Endothelial cell of umbilical vein (primary cell): ENCODE measurements around the gene NDUFAF8. TPM values are rescaled to one million over a fixed set of nuclear protein-coding genes. Genes with fewer than 3 reads are reported as not detected.

ENCODE experiments used
- BruUV-seq: library from RNA; stranded (reverse); fragments of 400-500 nt; replicated peaks from 2 replicates; lab custom pipeline; 2021; lab: Mats Ljungman, UMichigan
- CTCF ChIA-PET: fragments of 300-600, 350-600 bp; sonication (Branson Sonifier 250); formaldehyde crosslinking; loops from one replicate; lab custom pipeline; 2021; ENCODE audit warnings: antibody characterized with exemption, inconsistent platforms; lab: Charles Lee
- POLR2A ChIA-PET: fragments of 300-600, 350-600 bp; sonication (Branson Sonifier 250); formaldehyde crosslinking; loops from one replicate; lab custom pipeline; 2021; ENCODE audit warnings: antibody characterized with exemption, inconsistent platforms; lab: Charles Lee
- DNase-seq: peaks from one replicate; pipeline ENCODE4 v3.0.0-alpha.2; 2011; ENCODE audit warnings: low read depth, low spot score
- FAIRE-seq: peaks from 2 replicates; lab custom pipeline; 2011; peaks lifted over from hg19 to GRCh38; lab: Jason Lieb, UNC
- H2AFZ ChIP-seq: 2 replicates; pipeline ENCODE4 v1.6.0; 2012; ENCODE audit warnings: low read depth, low read length, control low read depth, inconsistent platforms
- H3K27ac ChIP-seq: 2 replicates; pipeline ENCODE4 v1.5.1; 2011; ENCODE audit warnings: low read depth, mild to moderate bottlenecking, control low read depth, low read length, moderate library complexity; ENCODE audit not compliant: insufficient read depth
- H3K27me3 ChIP-seq, 2 experiments: 2 replicates each; pipeline versions ENCODE4 v1.6.0 to v1.6.1; 2011; ENCODE audit warnings: low read length in 2 of 2, mixed read lengths in 1 of 2; ENCODE audit not compliant: control insufficient read depth in 2 of 2, insufficient read depth in 2 of 2
- H3K36me3 ChIP-seq, 2 experiments: 2 replicates in 1 of 2; 3 replicates in 1 of 2; pipeline ENCODE4 v1.5.1; 2011; ENCODE audit warnings: low read length in 2 of 2, mild to moderate bottlenecking in 1 of 2, moderate library complexity in 1 of 2; ENCODE audit not compliant: control insufficient read depth in 2 of 2, insufficient read depth in 2 of 2; ENCODE audit errors: extremely low read depth in 1 of 2
- H3K4me1 ChIP-seq: 3 replicates; pipeline ENCODE4 v1.5.1; 2011; ENCODE audit warnings: mild to moderate bottlenecking, low read length; ENCODE audit not compliant: control insufficient read depth, insufficient read depth; ENCODE audit errors: extremely low read depth
- H3K4me2 ChIP-seq: 2 replicates; pipeline ENCODE4 v1.6.1; 2011; ENCODE audit warnings: low read length, control low read depth, mixed read lengths; ENCODE audit not compliant: insufficient read depth
- H3K4me3 ChIP-seq, 3 experiments: fragments of 200-600 bp in 1 of 3; sonication (generic), shearing (Covaris generic) in 1 of 3; replicated peaks in 1 of 3; 2 replicates each; pipeline ENCODE4 v1.5.1; 2011 to 2016; ENCODE audit warnings: control low read depth in 3 of 3, low read length in 3 of 3, mild to moderate bottlenecking in 2 of 3, inconsistent platforms in 1 of 3, low read depth in 1 of 3, moderate library complexity in 1 of 3; ENCODE audit not compliant: insufficient read depth in 1 of 3
- H3K79me2 ChIP-seq: 2 replicates; pipeline ENCODE4 v1.6.0; 2012; ENCODE audit warnings: low read length, inconsistent platforms; ENCODE audit not compliant: control insufficient read depth, insufficient read depth
- H3K9ac ChIP-seq: replicated peaks from 2 replicates; pipeline ENCODE3; 2011; ENCODE audit warnings: low read length, control low read depth; ENCODE audit not compliant: insufficient read depth; ENCODE audit errors: extremely low read depth
- H3K9me1 ChIP-seq: replicated peaks from 3 replicates; pipeline ENCODE4 v1.6.0; 2011; ENCODE audit warnings: mild to moderate bottlenecking, low read length; ENCODE audit not compliant: control insufficient read depth, insufficient read depth; ENCODE audit errors: extremely low read depth
- H3K9me3 ChIP-seq: replicated peaks from 2 replicates; pipeline ENCODE4 v1.5.1; 2012; ENCODE audit warnings: low read length, inconsistent platforms; ENCODE audit not compliant: control insufficient read depth, insufficient read depth
- H4K20me1 ChIP-seq: replicated peaks from 2 replicates; pipeline ENCODE3; 2011; ENCODE audit warnings: mild to moderate bottlenecking, low read length; ENCODE audit not compliant: control insufficient read depth, insufficient read depth; ENCODE audit errors: extremely low read depth
- CTCF ChIP-seq, 2 donors: IDR thresholded peaks; 1 replicate in 1 of 2; 2 replicates in 1 of 2; pipeline ENCODE4 v1.5.1; 2011; ENCODE audit warnings: low read length in 2 of 2, mild to moderate bottlenecking in 2 of 2, moderate library complexity in 2 of 2, control low read depth in 1 of 2, inconsistent platforms in 1 of 2, low read depth in 1 of 2; ENCODE audit not compliant: insufficient read depth in 1 of 2; ENCODE audit errors: extremely low read depth in 1 of 2
- EZH2 ChIP-seq: IDR thresholded peaks from 2 replicates; pipeline ENCODE4 v1.6.1; 2012; ENCODE audit warnings: borderline replicate concordance, low read depth, mild to moderate bottlenecking, moderate library complexity, low read length, inconsistent platforms; ENCODE audit not compliant: severe bottlenecking
- GATA2 ChIP-seq: IDR thresholded peaks from 2 replicates; pipeline ENCODE4 v1.7.0; 2011; ENCODE audit warnings: low read depth, mild to moderate bottlenecking, moderate library complexity, mixed read lengths, low read length; ENCODE audit not compliant: insufficient read length, insufficient read depth
- JUN ChIP-seq: IDR thresholded peaks from 2 replicates; pipeline ENCODE4 v1.6.1; 2011; ENCODE audit warnings: borderline replicate concordance, low read depth; ENCODE audit not compliant: insufficient read length, insufficient read depth
- MAX ChIP-seq: IDR thresholded peaks from 2 replicates; pipeline ENCODE4 v1.6.1; 2011; ENCODE audit not compliant: insufficient read depth, insufficient read length
- MYC ChIP-seq: IDR thresholded peaks from one replicate; pipeline ENCODE4 v1.6.1; 2011; ENCODE audit warnings: mild to moderate bottlenecking, low read depth, low read length
- POLR2A ChIP-seq: IDR thresholded peaks from 2 replicates; pipeline ENCODE4 v1.6.1; 2012; ENCODE audit warnings: low read depth, mild to moderate bottlenecking, control low read depth, low read length
- POLR2AphosphoS5 ChIP-seq: IDR thresholded peaks from 2 replicates; pipeline ENCODE4 v1.6.1; 2012; ENCODE audit warnings: low read depth, mild to moderate bottlenecking, control low read depth, low read length, moderate library complexity; ENCODE audit not compliant: insufficient read depth
- dilution Hi-C: fragments of 300-500 bp; cut with MboI; formaldehyde crosslinking; loops from one replicate; pipeline ENCODE4 v1.15.0; 2019; ENCODE audit warnings: low sequenced_read_pairs; ENCODE audit not compliant: extremely low pct_ligation_motif_present
- intact Hi-C: fragments of 100-400 bp; cut with micrococcal nuclease; formaldehyde crosslinking; loops from one replicate; pipeline ENCODE4 v1.10.0; 2022
- polyA plus RNA-seq, 4 experiments: library from polyadenylated mRNA; depleted of rRNA in 3 of 4; stranded (reverse) in 3 of 4; unstranded in 1 of 4; fragments of >200 nt; gene quantifications; 2 replicates each; pipeline versions ENCODE4 v1.2.1 to v1.2.3, GENCODE V29; 2011 to 2012; ENCODE audit warnings: missing spikeins in 1 of 4
- total RNA-seq: library from RNA; stranded (reverse); gene quantifications from 2 replicates; pipeline ENCODE4 v1.2.3, GENCODE V29; 2021

NDUFAF8 gene
- total and polyA plus RNA-seq, 2 donors (not counting 3 experiments of a cell fraction or from before 2014, with no cell fraction given), result 61.5 to 83.9 TPM

DNA sequence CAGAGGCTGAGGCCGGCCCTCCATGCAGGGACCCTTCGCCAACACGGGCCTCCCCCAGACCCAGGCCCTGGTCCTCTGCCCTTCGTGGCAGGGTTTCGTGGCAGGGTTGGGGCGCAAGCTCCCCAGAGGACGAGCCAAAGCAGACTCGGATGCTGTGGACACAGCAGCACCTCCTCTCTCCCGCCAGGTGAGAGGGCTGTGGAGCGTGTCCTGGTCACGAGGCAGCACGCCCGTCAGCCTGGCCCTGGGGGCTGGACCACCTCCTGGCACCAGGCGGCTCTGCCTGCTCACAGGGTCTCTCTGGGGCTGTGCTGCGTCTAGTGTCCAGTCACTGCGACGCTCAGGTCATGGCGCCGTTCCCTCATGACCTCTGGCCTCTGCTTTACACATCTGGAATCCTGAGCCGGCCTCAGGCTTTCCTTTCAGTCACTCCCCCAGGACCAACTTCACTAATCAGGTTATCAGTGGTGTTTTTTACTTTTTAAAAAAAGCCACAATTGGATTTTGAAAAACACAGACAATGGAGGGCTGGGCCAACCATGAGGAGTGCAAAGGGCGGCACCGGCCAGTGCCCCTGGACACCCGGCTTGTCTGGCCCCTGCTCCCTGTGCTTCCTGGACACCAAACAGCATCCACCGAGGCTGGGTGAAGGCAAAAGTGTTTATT, 5.4 kb downstream of the NDUFAF8 start:
- Histone ChIP-seq H3K27me3 (no peaks in the 10 kb centered on the region), H3K27ac (no peak overlapping the region), H3K9me3 (no peaks in the 10 kb centered on the region), H2AFZ (no peak overlapping the region), H3K9me1 (no peaks in the 10 kb centered on the region), H3K36me3 (peaks cover 0 to 8% of the 10 kb centered on the region in 2 experiments), H3K4me2 (no peak overlapping the region), H3K4me1 (peaks cover 6% of the 10 kb centered on the region), H3K4me3 (no peak overlapping the region), H3K9ac (no peak overlapping the region), H3K79me2 (peaks cover 13% of the 10 kb centered on the region), H4K20me1 (no peaks in the 10 kb centered on the region)
- no peak for DNase-seq
- dilution Hi-C loops, result no loop called here
- intact Hi-C loops, result no loop called here
- TF ChIP-seq MAX, result no peak
- TF ChIP-seq POLR2A, result peak; percentile 40
- no peak for TF ChIP-seq JUN
- peak; percentile 37 for TF ChIP-seq POLR2AphosphoS5
- no peak for TF ChIP-seq CTCF (IDR thresholded peaks at IDR 0.05; ENCODE audit: extremely low read depth in 1 of 2, insufficient read depth in 1 of 2, low read depth in 1 of 2, low read length in 2 of 2)
- no peak for TF ChIP-seq EZH2
- no peak for TF ChIP-seq MYC
- no peak for TF ChIP-seq GATA2
- ChIA-PET POLR2A (no interaction called here), CTCF (interaction anchor here (0.9 to 1.1 kb wide), 2 partner anchors 11 to 196 kb away, joined by 3 to 5 read pairs; no protein-coding TSS in a partner anchor)
- no TSS peak for BruUV-seq
- FAIRE-seq, result no peak
